Caco-2 (cell line): Measurements from ENCODE around the gene DRD4. TPM values are rescaled to one million over a fixed set of nuclear protein-coding genes. Genes with fewer than 3 reads are reported as not detected.

Experiments
- BruUV-seq: library from RNA; stranded (reverse); fragments of 400-500 nt; replicated peaks from 2 replicates; lab custom pipeline; 2021; lab: Mats Ljungman, UMichigan
- CTCF ChIA-PET: fragments of 300-600 bp; sonication (Branson Sonifier 250); formaldehyde crosslinking; loops from one replicate; lab custom pipeline; 2022; ENCODE audit warnings: antibody characterized with exemption; lab: Charles Lee
- POLR2A ChIA-PET: fragments of 300-600 bp; sonication (Branson Sonifier 250); formaldehyde crosslinking; loops from one replicate; lab custom pipeline; 2022; ENCODE audit warnings: antibody characterized with exemption; lab: Charles Lee
- DNase-seq, 2 experiments: peaks; one replicate each; pipeline versions ENCODE4 v3.0.0 to v3.0.0-alpha.2; 2020 to 2022
- H3K27me3 ChIP-seq: replicated peaks from 2 replicates; pipeline ENCODE4 v1.6.0; 2011; ENCODE audit warnings: low read length; ENCODE audit not compliant: control insufficient read depth, insufficient read depth
- H3K36me3 ChIP-seq: 2 replicates; pipeline ENCODE4 v1.5.1; 2011; ENCODE audit warnings: low read length; ENCODE audit not compliant: control insufficient read depth, insufficient read depth
- H3K4me1 ChIP-seq: fragments of 250-450 bp; sonication (Bioruptor Pico); 2 replicates; pipeline ENCODE4 v1.5.1; 2020; ENCODE audit warnings: mild to moderate bottlenecking
- H3K4me3 ChIP-seq: 2 replicates; pipeline ENCODE4 v1.5.1; 2011; ENCODE audit warnings: low read depth, mild to moderate bottlenecking, control low read depth, low read length
- H3K9me3 ChIP-seq: fragments of 250-450 bp; sonication (Bioruptor Pico); 2 replicates; pipeline ENCODE4 v1.5.1; 2020; ENCODE audit warnings: mild to moderate bottlenecking, moderate library complexity
- H3K27ac Mint-ChIP-seq: one replicate; pipeline ENCODE4 v1.8.0; 2022; ENCODE audit warnings: mixed read lengths; ENCODE audit not compliant: unreplicated experiment
- H3K27me3 Mint-ChIP-seq: one replicate; pipeline ENCODE4 v1.8.0; 2022; ENCODE audit warnings: mixed read lengths; ENCODE audit not compliant: insufficient read depth, unreplicated experiment
- H3K36me3 Mint-ChIP-seq: one replicate; pipeline ENCODE4 v1.8.0; 2022; ENCODE audit warnings: mild to moderate bottlenecking, mixed read lengths; ENCODE audit not compliant: insufficient read depth, unreplicated experiment
- H3K4me1 Mint-ChIP-seq: one replicate; pipeline ENCODE4 v1.8.0; 2022; ENCODE audit warnings: low read depth, mixed read lengths; ENCODE audit not compliant: unreplicated experiment
- H3K4me3 Mint-ChIP-seq: one replicate; pipeline ENCODE4 v1.8.0; 2022; ENCODE audit warnings: mild to moderate bottlenecking, moderate library complexity, mixed read lengths; ENCODE audit not compliant: unreplicated experiment
- H3K9me3 Mint-ChIP-seq: one replicate; pipeline ENCODE4 v1.8.0; 2022; ENCODE audit warnings: mixed read lengths; ENCODE audit not compliant: unreplicated experiment
- intact Hi-C: fragments of 100-400 bp; cut with micrococcal nuclease; formaldehyde crosslinking; loops from one replicate; pipeline ENCODE4 v1.10.0; 2022; ENCODE audit not compliant: unreplicated experiment
- total RNA-seq: library from RNA; stranded (reverse); gene quantifications from 2 replicates; pipeline ENCODE4 v1.2.3, GENCODE V29; 2022
- TF ChIP-seq, protein P1 (sequence below), 2 experiments: fragments of 200-600 bp in 1 of 2; IDR thresholded peaks; 1 replicate in 1 of 2; 2 replicates in 1 of 2; pipeline versions ENCODE4 v1.5.1 to v1.8.0; 2011 to 2022; ENCODE audit warnings: antibody characterized with exemption in 1 of 2, control low read depth in 1 of 2, inconsistent platforms in 1 of 2, low read depth in 1 of 2, low read length in 1 of 2, mild to moderate bottlenecking in 1 of 2, moderate library complexity in 1 of 2; ENCODE audit not compliant: insufficient read depth in 1 of 2, severe bottlenecking in 1 of 2, unreplicated experiment in 1 of 2

The DRD4 gene
- total RNA-seq, 1 experiment from 2014 or later, result 1.0 TPM

DNA sequence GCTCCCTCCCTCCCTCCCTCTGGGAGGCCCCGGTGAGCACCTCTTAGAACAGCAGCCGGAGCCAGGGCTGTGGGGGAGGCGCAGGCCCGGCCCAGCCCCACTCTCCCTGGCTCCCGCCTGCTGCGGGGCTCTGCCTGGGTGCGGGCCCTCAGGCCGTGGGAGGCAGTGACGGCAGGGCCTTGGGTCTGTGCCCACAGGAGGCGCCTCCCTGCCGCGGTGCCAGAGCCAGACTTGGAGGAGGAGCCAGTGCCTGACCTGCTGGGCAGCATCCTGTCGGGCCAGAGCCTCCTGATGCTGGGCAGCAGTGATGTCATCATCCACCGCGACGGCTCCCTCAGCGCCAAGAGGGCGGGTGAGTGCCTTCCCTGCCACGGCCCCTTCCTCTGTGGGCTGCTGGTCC, 30.8 kb upstream of the DRD4 start:
- no peak overlapping the region for H3K4me3 ChIP-seq
- no peaks in the 10 kb centered on the region for H3K9me3 ChIP-seq
- intact Hi-C loops, result no loop called here
- H3K27me3 ChIP-seq, result no peaks in the 10 kb centered on the region
- Mint-ChIP-seq H3K36me3 (peaks cover 92% of the 10 kb centered on the region), H3K4me3 (no peak overlapping the region), H3K27ac (no peak overlapping the region), H3K27me3 (no peaks in the 10 kb centered on the region), H3K4me1 (no peaks in the 10 kb centered on the region), H3K9me3 (no peaks in the 10 kb centered on the region)
- POLR2A ChIA-PET, result no interaction called here
- BruUV-seq, result no TSS peak
- H3K36me3 ChIP-seq, result peaks cover 16% of the 10 kb centered on the region
- no peak for DNase-seq
- TF ChIP-seq, protein P1, sequence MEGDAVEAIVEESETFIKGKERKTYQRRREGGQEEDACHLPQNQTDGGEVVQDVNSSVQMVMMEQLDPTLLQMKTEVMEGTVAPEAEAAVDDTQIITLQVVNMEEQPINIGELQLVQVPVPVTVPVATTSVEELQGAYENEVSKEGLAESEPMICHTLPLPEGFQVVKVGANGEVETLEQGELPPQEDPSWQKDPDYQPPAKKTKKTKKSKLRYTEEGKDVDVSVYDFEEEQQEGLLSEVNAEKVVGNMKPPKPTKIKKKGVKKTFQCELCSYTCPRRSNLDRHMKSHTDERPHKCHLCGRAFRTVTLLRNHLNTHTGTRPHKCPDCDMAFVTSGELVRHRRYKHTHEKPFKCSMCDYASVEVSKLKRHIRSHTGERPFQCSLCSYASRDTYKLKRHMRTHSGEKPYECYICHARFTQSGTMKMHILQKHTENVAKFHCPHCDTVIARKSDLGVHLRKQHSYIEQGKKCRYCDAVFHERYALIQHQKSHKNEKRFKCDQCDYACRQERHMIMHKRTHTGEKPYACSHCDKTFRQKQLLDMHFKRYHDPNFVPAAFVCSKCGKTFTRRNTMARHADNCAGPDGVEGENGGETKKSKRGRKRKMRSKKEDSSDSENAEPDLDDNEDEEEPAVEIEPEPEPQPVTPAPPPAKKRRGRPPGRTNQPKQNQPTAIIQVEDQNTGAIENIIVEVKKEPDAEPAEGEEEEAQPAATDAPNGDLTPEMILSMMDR (IDR thresholded peaks at IDR 0.05; ENCODE audit: insufficient read depth in 1 of 2, low read depth in 1 of 2, low read length in 1 of 2, severe bottlenecking in 1 of 2, unreplicated experiment in 1 of 2), result no peak
- H3K4me1 ChIP-seq, result no peaks in the 10 kb centered on the region
- CTCF ChIA-PET, result no interaction called here

DNA sequence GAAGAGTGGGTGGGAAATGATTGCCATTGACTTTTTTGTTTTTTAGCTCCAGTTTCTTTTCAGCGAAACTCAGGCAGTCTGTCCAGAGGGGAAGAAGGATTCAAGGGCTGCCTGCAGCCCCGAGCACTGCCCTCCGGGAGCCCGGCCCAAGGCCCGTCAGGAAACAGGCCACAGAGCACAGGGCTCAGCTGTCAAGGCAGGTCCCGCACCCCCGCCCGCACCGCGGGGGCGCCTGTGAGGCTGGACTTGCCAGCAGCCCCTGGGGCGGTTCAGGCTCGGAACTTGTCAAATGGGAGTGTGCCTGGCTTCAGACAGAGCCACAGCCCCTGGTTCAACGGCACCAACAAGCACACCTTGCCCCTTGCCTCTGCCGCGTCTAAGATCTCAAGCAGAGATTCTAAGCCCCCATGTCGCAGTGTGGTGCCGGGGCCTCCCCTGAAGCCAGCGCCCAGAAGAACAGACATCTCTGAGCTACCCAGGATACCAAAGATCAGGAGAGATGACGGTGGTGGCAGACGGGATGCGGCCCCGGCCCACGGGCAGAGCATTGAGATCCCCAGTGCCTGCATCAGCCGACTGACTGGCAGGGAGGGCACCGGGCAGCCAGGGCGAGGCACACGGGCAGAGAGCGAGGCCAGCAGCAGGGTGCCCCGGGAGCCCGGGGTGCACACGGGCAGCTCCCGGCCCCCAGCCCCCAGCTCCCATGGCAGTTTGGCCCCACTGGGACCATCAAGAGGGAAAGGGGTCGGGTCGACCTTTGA, 29.9 kb upstream of the DRD4 start:
- H3K4me1 Mint-ChIP-seq, result no peaks in the 10 kb centered on the region
- H3K27ac Mint-ChIP-seq, result no peak overlapping the region
- POLR2A ChIA-PET, result no interaction called here
- Histone ChIP-seq H3K27me3 (no peaks in the 10 kb centered on the region), H3K36me3 (peaks cover 16% of the 10 kb centered on the region), H3K4me1 (no peaks in the 10 kb centered on the region), H3K9me3 (no peaks in the 10 kb centered on the region), H3K4me3 (no peak overlapping the region)
- no peak overlapping the region for H3K4me3 Mint-ChIP-seq
- CTCF ChIA-PET, result no interaction called here
- intact Hi-C loops, result no loop called here
- TF ChIP-seq, protein P1 (IDR thresholded peaks at IDR 0.05; ENCODE audit: insufficient read depth in 1 of 2, low read depth in 1 of 2, low read length in 1 of 2, severe bottlenecking in 1 of 2, unreplicated experiment in 1 of 2), result no peak
- peaks cover 92% of the 10 kb centered on the region for H3K36me3 Mint-ChIP-seq
- BruUV-seq, result no TSS peak
- no peaks in the 10 kb centered on the region for H3K9me3 Mint-ChIP-seq
- no peaks in the 10 kb centered on the region for H3K27me3 Mint-ChIP-seq
- DNase-seq, result no peak

DNA sequence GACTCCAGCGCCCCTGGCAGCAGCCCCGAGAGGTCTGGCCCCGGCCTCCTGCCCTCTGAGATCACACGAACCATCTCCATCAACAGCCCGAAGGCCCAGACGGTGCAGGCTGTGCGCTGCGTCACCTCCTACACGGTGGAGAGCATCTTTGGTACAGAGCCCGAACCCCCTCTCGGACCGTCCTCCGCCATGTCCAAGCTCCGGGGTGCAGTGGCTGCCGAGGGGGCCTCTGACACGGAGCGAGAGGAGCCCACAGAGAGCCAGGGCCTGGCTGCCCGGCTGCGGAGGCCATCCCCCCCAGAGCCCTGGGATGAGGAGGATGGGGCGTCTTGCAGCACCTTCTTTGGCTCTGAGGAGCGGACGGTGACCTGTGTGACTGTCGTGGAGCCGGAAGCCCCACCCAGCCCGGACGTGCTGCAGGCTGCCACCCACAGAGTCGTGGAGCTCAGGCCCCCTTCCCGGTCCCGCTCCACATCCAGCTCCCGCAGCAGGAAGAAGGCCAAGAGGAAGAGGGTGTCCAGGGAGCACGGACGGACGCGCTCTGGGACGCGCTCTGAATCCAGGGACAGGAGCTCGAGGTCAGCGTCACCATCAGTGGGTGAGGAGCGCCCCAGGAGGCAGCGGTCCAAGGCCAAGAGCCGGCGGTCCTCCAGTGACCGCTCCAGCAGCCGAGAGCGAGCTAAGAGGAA, 29.0 kb upstream of the DRD4 start:
- DNase-seq, result no peak
- TF ChIP-seq, protein P1 (IDR thresholded peaks at IDR 0.05; ENCODE audit: insufficient read depth in 1 of 2, low read depth in 1 of 2, low read length in 1 of 2, severe bottlenecking in 1 of 2, unreplicated experiment in 1 of 2), result no peak
- ChIA-PET CTCF (no interaction called here), POLR2A (interaction anchor here (0.6 kb wide), 1 partner anchor 17 kb away, joined by 3 read pairs; no protein-coding TSS in a partner anchor)
- peaks cover 18% of the 10 kb centered on the region for H3K36me3 ChIP-seq
- no TSS peak for BruUV-seq
- Mint-ChIP-seq H3K9me3 (no peaks in the 10 kb centered on the region), H3K4me3 (no peak overlapping the region), H3K4me1 (no peaks in the 10 kb centered on the region), H3K27ac (peak overlapping the region; percentile 69), H3K27me3 (no peaks in the 10 kb centered on the region), H3K36me3 (peaks cover 94% of the 10 kb centered on the region)
- H3K9me3 ChIP-seq, result no peaks in the 10 kb centered on the region
- no peaks in the 10 kb centered on the region for H3K27me3 ChIP-seq
- intact Hi-C loops, result no loop called here
- H3K4me3 ChIP-seq, result no peak overlapping the region
- H3K4me1 ChIP-seq, result peaks cover under 1% of the 10 kb centered on the region; the same call in 1 of the 2 replicates
